ENCODE data around the gene UVRAG.

UVRAG gene

DNA sequence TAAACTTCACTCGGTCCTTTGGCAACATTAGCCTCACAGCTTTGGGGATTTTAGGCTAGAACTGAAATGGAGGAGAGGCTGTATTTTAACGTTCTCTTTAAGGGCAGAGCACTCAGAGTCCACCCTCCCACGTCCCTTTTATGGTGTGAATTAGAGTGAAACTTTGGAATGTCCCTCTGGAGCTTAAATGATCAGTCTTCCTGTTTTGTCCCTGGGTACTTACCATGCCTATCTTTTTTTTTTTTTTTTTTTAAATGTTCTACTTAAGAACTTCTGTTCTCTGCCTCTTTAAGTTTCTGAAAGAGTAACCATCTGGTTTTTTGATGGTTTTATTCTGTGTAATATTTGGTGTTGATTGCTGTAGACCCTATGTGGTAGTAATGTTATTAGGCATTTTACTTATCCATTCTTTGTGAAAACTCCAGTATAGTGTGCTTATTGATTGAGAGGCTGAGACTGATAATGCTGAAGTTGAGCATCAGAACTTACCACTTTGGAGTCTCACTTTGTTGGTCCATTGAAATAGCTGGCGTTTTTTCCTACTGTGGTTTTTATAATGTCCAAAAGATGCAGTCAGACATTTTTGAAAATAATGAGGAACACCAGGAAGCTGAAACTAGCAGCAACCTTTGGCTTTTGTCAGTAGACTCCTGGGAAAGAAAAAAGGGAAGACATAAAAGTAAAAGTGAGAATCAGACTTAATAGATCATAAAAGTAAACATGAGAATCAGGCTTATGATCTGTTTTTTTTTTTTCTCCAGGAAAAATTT, 11.6 kb downstream of the UVRAG start:
- WGBS (ENCODE audit: extremely low coverage, insufficient coverage, low lambda C conversion rate), result no CpG with 5 or more reads among the region's 4 CpGs
- no peak overlapping the region for H4K5ac ChIP-seq (ENCODE audit: low read length)

DNA sequence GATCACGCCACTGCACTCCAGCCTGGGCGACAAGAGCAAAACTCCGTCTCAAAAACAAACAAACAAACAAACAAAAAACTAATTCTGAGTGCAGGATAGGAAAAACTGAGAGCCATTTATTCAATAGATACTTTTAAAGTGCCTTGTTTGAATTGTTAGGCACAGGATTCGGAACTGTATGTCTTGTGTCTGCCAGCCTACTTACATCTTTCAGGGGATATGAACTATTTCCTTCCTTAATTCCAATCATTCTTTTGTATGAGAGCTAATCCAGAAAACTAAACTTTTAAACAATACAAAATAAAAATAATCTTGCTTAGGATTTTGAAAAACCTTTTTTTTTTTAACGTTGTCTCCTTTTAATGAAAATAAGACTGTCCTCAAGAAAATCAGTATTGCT, 12.6 kb downstream of the UVRAG start:
- Histone ChIP-seq H3K18ac (ENCODE audit: low read length) (no peak overlapping the region), H3K23ac (ENCODE audit: low read length) (no peak overlapping the region), H3K79me1 (ENCODE audit: low read length) (peaks cover 5% of the 10 kb centered on the region), H2BK15ac (replicated peaks; ENCODE audit: low read depth) (no peak overlapping the region), H3K79me2 (ENCODE audit: control insufficient read depth, insufficient read depth, low read length) (no peaks in the 10 kb centered on the region), H2BK5ac (ENCODE audit: low read length) (no peak overlapping the region), H3K27me3 (ENCODE audit: insufficient read depth, low read length, poor library complexity) (no peaks in the 10 kb centered on the region), H2BK120ac (ENCODE audit: low read depth, low read length) (no peak overlapping the region), H3K4me1 (ENCODE audit: control insufficient read depth, low read depth, low read length) (no peaks in the 10 kb centered on the region), H3K56ac (ENCODE audit: low read length) (no peak overlapping the region), H4K8ac (ENCODE audit: low read depth, low read length) (no peak overlapping the region), H2AK5ac (ENCODE audit: low read length) (no peak overlapping the region), H3K27ac (ENCODE audit: low read depth, low read length) (no peak overlapping the region), H4K5ac (ENCODE audit: low read length) (no peak overlapping the region), H3K4me2 (ENCODE audit: low read length) (no peak overlapping the region), H3K4ac (ENCODE audit: low read depth, low read length) (no peak overlapping the region), H3K36me3 (ENCODE audit: control insufficient read depth, insufficient read depth, low read length) (no peaks in the 10 kb centered on the region), H3K9ac (ENCODE audit: low read length) (no peak overlapping the region), H3K4me3 (ENCODE audit: low read length) (no peak overlapping the region)
- DNase-seq, result no peak
- no CpG with 5 or more reads among the region's 5 CpGs for WGBS (ENCODE audit: extremely low coverage, insufficient coverage, low lambda C conversion rate)

More for the DNA sequence above, 11.6 kb downstream of the UVRAG start:
- H3K18ac ChIP-seq (ENCODE audit: low read length), result no peak overlapping the region
- H2AK5ac ChIP-seq (ENCODE audit: low read length), result no peak overlapping the region
- no peak overlapping the region for H3K4me2 ChIP-seq (ENCODE audit: low read length)
- H2BK120ac ChIP-seq (ENCODE audit: low read depth, low read length), result no peak overlapping the region
- H3K4me1 ChIP-seq (ENCODE audit: control insufficient read depth, low read depth, low read length), result no peaks in the 10 kb centered on the region
- no peak overlapping the region for H2BK15ac ChIP-seq (replicated peaks; ENCODE audit: low read depth)
- H3K9ac ChIP-seq (ENCODE audit: low read length), result no peak overlapping the region
- no peak overlapping the region for H3K56ac ChIP-seq (ENCODE audit: low read length)
- no peak overlapping the region for H3K4ac ChIP-seq (ENCODE audit: low read depth, low read length)
- H3K27ac ChIP-seq (ENCODE audit: low read depth, low read length), result no peak overlapping the region
- no peak overlapping the region for H3K23ac ChIP-seq (ENCODE audit: low read length)
- H4K8ac ChIP-seq (ENCODE audit: low read depth, low read length), result no peak overlapping the region
- H2BK5ac ChIP-seq (ENCODE audit: low read length), result no peak overlapping the region
- no peaks in the 10 kb centered on the region for H3K27me3 ChIP-seq (ENCODE audit: insufficient read depth, low read length, poor library complexity)
- no peak overlapping the region for H3K4me3 ChIP-seq (ENCODE audit: low read length)
- peaks cover 5% of the 10 kb centered on the region for H3K79me1 ChIP-seq (ENCODE audit: low read length)
- DNase-seq, result peak; percentile 37
- H3K79me2 ChIP-seq (ENCODE audit: control insufficient read depth, insufficient read depth, low read length), result no peaks in the 10 kb centered on the region
- no peaks in the 10 kb centered on the region for H3K36me3 ChIP-seq (ENCODE audit: control insufficient read depth, insufficient read depth, low read length)

DNA sequence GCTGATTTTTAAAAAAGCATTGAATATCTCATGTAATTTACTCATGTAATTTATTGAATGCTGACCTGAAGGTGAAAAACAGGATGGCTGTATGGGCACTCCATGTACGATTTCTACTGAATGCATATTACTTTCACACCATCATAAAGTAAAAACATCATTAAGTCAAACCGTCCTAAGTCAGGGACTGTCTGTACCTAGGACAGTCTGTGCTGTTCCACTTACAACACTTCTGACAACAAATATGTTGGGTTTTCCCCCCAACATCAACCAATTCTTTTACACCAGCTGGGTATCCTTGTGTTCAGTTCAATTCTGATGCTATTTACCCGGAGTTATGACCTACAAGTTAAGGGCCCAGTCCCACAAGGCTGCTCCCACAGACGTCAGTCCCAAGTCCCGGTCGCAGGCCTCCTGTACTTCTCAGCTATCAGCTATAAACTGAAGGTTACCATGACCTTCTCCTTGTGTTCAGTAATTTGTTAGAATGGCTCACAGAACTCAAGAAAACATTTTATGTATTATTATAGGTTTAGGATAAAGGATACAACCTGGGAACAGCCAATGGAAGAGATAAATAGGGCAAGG, 17.0 kb downstream of the UVRAG start:
- no peaks in the 10 kb centered on the region for H3K36me3 ChIP-seq (ENCODE audit: control insufficient read depth, insufficient read depth, low read length)
- H4K8ac ChIP-seq (ENCODE audit: low read depth, low read length), result no peak overlapping the region
- H3K4me3 ChIP-seq (ENCODE audit: low read length), result no peak overlapping the region
- no peak overlapping the region for H3K4me2 ChIP-seq (ENCODE audit: low read length)
- H3K9ac ChIP-seq (ENCODE audit: low read length), result no peak overlapping the region
- no peak overlapping the region for H3K27ac ChIP-seq (ENCODE audit: low read depth, low read length)
- no CpG with 5 or more reads among the region's 6 CpGs for WGBS (ENCODE audit: extremely low coverage, insufficient coverage, low lambda C conversion rate)
- H3K27me3 ChIP-seq (ENCODE audit: insufficient read depth, low read length, poor library complexity), result no peaks in the 10 kb centered on the region
- no peaks in the 10 kb centered on the region for H3K79me2 ChIP-seq (ENCODE audit: control insufficient read depth, insufficient read depth, low read length)
- H3K18ac ChIP-seq (ENCODE audit: low read length), result no peak overlapping the region
- no peak for DNase-seq
- no peak overlapping the region for H2AK5ac ChIP-seq (ENCODE audit: low read length)
- H3K79me1 ChIP-seq (ENCODE audit: low read length), result peaks cover 1% of the 10 kb centered on the region
- H2BK120ac ChIP-seq (ENCODE audit: low read depth, low read length), result no peak overlapping the region
- no peak overlapping the region for H2BK5ac ChIP-seq (ENCODE audit: low read length)
- H3K4ac ChIP-seq (ENCODE audit: low read depth, low read length), result no peak overlapping the region
- H4K5ac ChIP-seq (ENCODE audit: low read length), result no peak overlapping the region
- H3K56ac ChIP-seq (ENCODE audit: low read length), result no peak overlapping the region
- no peak overlapping the region for H3K23ac ChIP-seq (ENCODE audit: low read length)
- no peaks in the 10 kb centered on the region for H3K4me1 ChIP-seq (ENCODE audit: control insufficient read depth, low read depth, low read length)
- H2BK15ac ChIP-seq (replicated peaks; ENCODE audit: low read depth), result no peak overlapping the region

DNA sequence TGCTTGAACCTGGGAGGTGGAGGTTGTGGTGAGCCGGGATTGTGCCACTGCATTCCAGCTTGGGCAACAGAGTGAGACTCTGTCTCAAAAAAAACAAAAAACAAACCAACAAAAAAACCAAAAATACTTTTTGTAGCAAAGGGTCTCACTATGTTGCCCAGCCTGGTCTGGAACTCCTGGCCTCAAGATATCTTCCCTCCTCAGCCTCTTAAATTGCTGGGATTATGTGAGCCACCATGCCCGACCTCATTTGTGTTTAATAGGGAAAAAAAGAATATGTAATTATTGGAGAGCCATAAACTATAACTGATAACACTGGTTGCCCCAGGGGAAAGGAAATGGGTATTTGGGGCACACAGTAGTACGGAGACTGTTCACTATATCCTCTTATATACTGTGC, 19.7 kb downstream of the UVRAG start:
- Histone ChIP-seq H4K8ac (ENCODE audit: low read depth, low read length) (no peak overlapping the region), H3K79me2 (ENCODE audit: control insufficient read depth, insufficient read depth, low read length) (no peaks in the 10 kb centered on the region), H4K5ac (ENCODE audit: low read length) (no peak overlapping the region), H2BK120ac (ENCODE audit: low read depth, low read length) (no peak overlapping the region), H3K4me1 (ENCODE audit: control insufficient read depth, low read depth, low read length) (no peaks in the 10 kb centered on the region), H3K4me2 (ENCODE audit: low read length) (no peak overlapping the region), H3K56ac (ENCODE audit: low read length) (no peak overlapping the region), H2BK15ac (replicated peaks; ENCODE audit: low read depth) (no peak overlapping the region), H3K4me3 (ENCODE audit: low read length) (no peak overlapping the region), H3K36me3 (ENCODE audit: control insufficient read depth, insufficient read depth, low read length) (no peaks in the 10 kb centered on the region), H2BK5ac (ENCODE audit: low read length) (no peak overlapping the region), H3K4ac (ENCODE audit: low read depth, low read length) (no peak overlapping the region), H3K27me3 (ENCODE audit: insufficient read depth, low read length, poor library complexity) (no peaks in the 10 kb centered on the region), H3K18ac (ENCODE audit: low read length) (no peak overlapping the region), H3K9ac (ENCODE audit: low read length) (no peak overlapping the region), H3K27ac (ENCODE audit: low read depth, low read length) (no peak overlapping the region), H3K79me1 (ENCODE audit: low read length) (peaks cover 1% of the 10 kb centered on the region), H3K23ac (ENCODE audit: low read length) (no peak overlapping the region), H2AK5ac (ENCODE audit: low read length) (no peak overlapping the region)
- DNase-seq, result no peak
- WGBS (ENCODE audit: extremely low coverage, insufficient coverage, low lambda C conversion rate), result no CpG with 5 or more reads among the region's 3 CpGs

DNA sequence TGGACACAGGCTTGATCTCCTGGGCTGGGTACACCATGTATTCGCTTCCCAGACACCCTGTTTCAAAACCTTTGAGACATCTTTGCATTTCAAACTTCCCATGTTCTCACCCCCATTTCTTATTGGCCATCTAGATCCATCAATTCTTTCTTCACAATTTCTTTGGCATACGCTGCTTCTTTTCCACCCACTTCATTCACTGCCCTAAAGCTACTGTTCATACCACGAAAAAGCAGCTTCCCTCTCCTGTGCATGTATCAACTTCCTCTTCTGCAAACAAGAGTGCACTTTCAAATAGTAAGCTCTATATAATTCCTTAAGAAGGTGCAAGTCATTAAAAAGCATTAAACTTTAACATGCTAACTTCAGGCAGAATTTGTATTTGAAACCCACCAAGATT, 21.4 kb downstream of the UVRAG start:
- H2BK5ac ChIP-seq (ENCODE audit: low read length), result no peak overlapping the region
- H3K4me1 ChIP-seq (ENCODE audit: control insufficient read depth, low read depth, low read length), result no peaks in the 10 kb centered on the region
- no peak overlapping the region for H4K5ac ChIP-seq (ENCODE audit: low read length)
- no peak overlapping the region for H3K56ac ChIP-seq (ENCODE audit: low read length)
- no peaks in the 10 kb centered on the region for H3K79me1 ChIP-seq (ENCODE audit: low read length)
- H3K79me2 ChIP-seq (ENCODE audit: control insufficient read depth, insufficient read depth, low read length), result no peaks in the 10 kb centered on the region
- H3K23ac ChIP-seq (ENCODE audit: low read length), result no peak overlapping the region
- H3K4ac ChIP-seq (ENCODE audit: low read depth, low read length), result no peak overlapping the region
- no peak for DNase-seq
- H3K18ac ChIP-seq (ENCODE audit: low read length), result no peak overlapping the region
- no peak overlapping the region for H3K9ac ChIP-seq (ENCODE audit: low read length)
- no CpG with 5 or more reads among the region's 3 CpGs for WGBS (ENCODE audit: extremely low coverage, insufficient coverage, low lambda C conversion rate)
- no peak overlapping the region for H3K4me2 ChIP-seq (ENCODE audit: low read length)
- no peak overlapping the region for H2AK5ac ChIP-seq (ENCODE audit: low read length)
- no peak overlapping the region for H3K27ac ChIP-seq (ENCODE audit: low read depth, low read length)
- no peak overlapping the region for H4K8ac ChIP-seq (ENCODE audit: low read depth, low read length)
- H2BK120ac ChIP-seq (ENCODE audit: low read depth, low read length), result no peak overlapping the region
- H2BK15ac ChIP-seq (replicated peaks; ENCODE audit: low read depth), result no peak overlapping the region
- H3K4me3 ChIP-seq (ENCODE audit: low read length), result no peak overlapping the region
- H3K27me3 ChIP-seq (ENCODE audit: insufficient read depth, low read length, poor library complexity), result no peaks in the 10 kb centered on the region
- no peaks in the 10 kb centered on the region for H3K36me3 ChIP-seq (ENCODE audit: control insufficient read depth, insufficient read depth, low read length)

DNA sequence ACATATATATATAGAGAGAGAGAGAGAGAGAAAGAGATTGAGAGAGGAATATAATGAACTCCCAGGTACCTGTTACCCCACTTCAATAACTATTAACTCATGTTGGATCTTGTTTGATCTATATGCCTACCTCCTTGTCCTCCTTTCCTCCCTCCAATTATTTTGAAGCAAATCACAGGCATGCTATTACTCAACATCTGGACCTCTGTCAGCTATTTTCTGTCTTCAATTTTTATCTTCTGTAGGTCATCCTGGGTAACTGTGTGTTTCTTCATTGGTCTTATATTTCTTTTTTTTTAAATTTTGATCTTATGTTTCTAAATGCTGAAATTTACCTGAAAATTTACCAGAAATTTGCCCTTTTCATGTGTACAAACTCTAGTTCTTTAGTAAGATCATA, 24.8 kb downstream of the UVRAG start:
- Histone ChIP-seq H3K4me3 (ENCODE audit: low read length) (no peak overlapping the region), H3K4me2 (ENCODE audit: low read length) (no peak overlapping the region), H3K4me1 (ENCODE audit: control insufficient read depth, low read depth, low read length) (no peaks in the 10 kb centered on the region), H3K23ac (ENCODE audit: low read length) (no peak overlapping the region), H3K79me1 (ENCODE audit: low read length) (no peaks in the 10 kb centered on the region), H4K8ac (ENCODE audit: low read depth, low read length) (no peak overlapping the region), H3K4ac (ENCODE audit: low read depth, low read length) (no peak overlapping the region), H3K27me3 (ENCODE audit: insufficient read depth, low read length, poor library complexity) (no peaks in the 10 kb centered on the region), H3K36me3 (ENCODE audit: control insufficient read depth, insufficient read depth, low read length) (no peaks in the 10 kb centered on the region), H2BK5ac (ENCODE audit: low read length) (no peak overlapping the region), H2BK120ac (ENCODE audit: low read depth, low read length) (no peak overlapping the region), H3K27ac (ENCODE audit: low read depth, low read length) (no peak overlapping the region), H3K18ac (ENCODE audit: low read length) (no peak overlapping the region), H4K5ac (ENCODE audit: low read length) (no peak overlapping the region), H2AK5ac (ENCODE audit: low read length) (no peak overlapping the region), H3K9ac (ENCODE audit: low read length) (no peak overlapping the region), H2BK15ac (replicated peaks; ENCODE audit: low read depth) (no peak overlapping the region), H3K79me2 (ENCODE audit: control insufficient read depth, insufficient read depth, low read length) (no peaks in the 10 kb centered on the region), H3K56ac (ENCODE audit: low read length) (no peak overlapping the region)
- DNase-seq, result no peak
